ENCODE data around the gene FAM170A. TPM values are rescaled to one million over a fixed set of nuclear protein-coding genes. Genes with fewer than 3 reads are reported as not detected.

FAM170A gene
- total RNA-seq, result under 1 TPM in 2 of 6 experiments, not detected in 4; 0.19 to 0.24 TPM
- long read RNA-seq, result 0 reads

- Histone ChIP-seq H3K4me1 (no peaks in the 10 kb centered on the region), H3K9me3 (no peaks in the 10 kb centered on the region), H3K27ac (no peak within 1 kb of the TSS), H3K27me3 (no peaks in the 10 kb centered on the region), H3K4me3 (no peak within 1 kb of the TSS), H3K36me3 (no peaks in the 10 kb centered on the region)
- DNase-seq (no peak), ATAC-seq (no peak)
- TF ChIP-seq POLR2A (IDR thresholded peaks at IDR 0.05) (no peak), CTCF (IDR thresholded peaks at IDR 0.05) (no peak)
- WGBS (ENCODE audit: insufficient coverage, low coverage, low lambda C conversion rate, missing lambda C conversion rate), result 74% methylated on average over 8 of the region's 9 CpGs
- intact Hi-C loops (cut with DNase I), result no loop called here
These were observed at the start of gene FAM170A for GRCh38 chr5:119629339-119629738. FAM170A (plus strand) TSS chr5:119629558; CDS start chr5:119629769, 211 bp downstream.

- WGBS (ENCODE audit: insufficient coverage, low coverage, low lambda C conversion rate, missing lambda C conversion rate), result 82% methylated on average over 1 of the region's 1 CpG
- Histone ChIP-seq H3K4me3 (no peak overlapping the region), H3K36me3 (no peaks in the 10 kb centered on the region), H3K27ac (no peak overlapping the region), H3K4me1 (no peaks in the 10 kb centered on the region), H3K27me3 (no peaks in the 10 kb centered on the region), H3K9me3 (no peaks in the 10 kb centered on the region)
- no peak for TF ChIP-seq POLR2A (IDR thresholded peaks at IDR 0.05)
- no peak for TF ChIP-seq CTCF (IDR thresholded peaks at IDR 0.05)
- intact Hi-C loops (cut with DNase I), result no loop called here
- ATAC-seq (no peak), DNase-seq (no peak)
These were observed 46.4 kb upstream of the FAM170A start for GRCh38 chr5:119582987-119583386.

- Histone ChIP-seq H3K9me3 (no peaks in the 10 kb centered on the region), H3K27me3 (no peaks in the 10 kb centered on the region), H3K27ac (no peak overlapping the region), H3K4me3 (no peak overlapping the region), H3K4me1 (no peaks in the 10 kb centered on the region), H3K36me3 (no peaks in the 10 kb centered on the region)
- TF ChIP-seq CTCF (IDR thresholded peaks at IDR 0.05) (no peak), POLR2A (IDR thresholded peaks at IDR 0.05) (no peak)
- intact Hi-C loops (cut with DNase I), result no loop called here
- DNase-seq (no peak), ATAC-seq (no peak)
- WGBS (ENCODE audit: insufficient coverage, low coverage, low lambda C conversion rate, missing lambda C conversion rate), result 66% methylated on average over 3 of the region's 3 CpGs
These were observed 45.7 kb upstream of the FAM170A start for GRCh38 chr5:119583684-119584083.

- H3K4me1 ChIP-seq, result no peaks in the 10 kb centered on the region
- ATAC-seq (no peak), DNase-seq (no peak)
- 43% methylated on average over 1 of the region's 1 CpG for WGBS (ENCODE audit: insufficient coverage, low coverage, low lambda C conversion rate, missing lambda C conversion rate)
- peaks cover 0 to under 1% (median 0%) of the 10 kb centered on the region in 4 donors for H3K36me3 ChIP-seq
- no peaks in the 10 kb centered on the region for H3K27me3 ChIP-seq
- H3K27ac ChIP-seq, result no peak overlapping the region
- H3K9me3 ChIP-seq, result no peaks in the 10 kb centered on the region
- H3K4me3 ChIP-seq, result no peak overlapping the region
- intact Hi-C loops (cut with DNase I), result no loop called here
- TF ChIP-seq CTCF (IDR thresholded peaks at IDR 0.05), result no peak
- no peak for TF ChIP-seq POLR2A (IDR thresholded peaks at IDR 0.05)
These were observed 33.3 kb upstream of the FAM170A start for GRCh38 chr5:119596046-119596445.
